GM20000 (cell line): ENCODE measurements around the gene PCCA.
A peak's percentile ranks its signal among the peaks of the same experiment; 100 is the strongest.
"Not testable (repeated sequence)": the region's sequence is repeated elsewhere in the genome, so short reads cannot be mapped to it uniquely, and the experiment has no call there.

Experiments
- DNase-seq: peaks from one replicate; pipeline ENCODE4 v3.0.0; 2012; ENCODE audit warnings: low spot score
- TF ChIP-seq, protein P1 (sequence below): IDR thresholded peaks from 2 replicates; pipeline ENCODE4 v1.5.1; 2012; ENCODE audit warnings: mild to moderate bottlenecking, control low read depth; ENCODE audit errors: extremely low read depth, missing control alignments

The PCCA gene

DNA sequence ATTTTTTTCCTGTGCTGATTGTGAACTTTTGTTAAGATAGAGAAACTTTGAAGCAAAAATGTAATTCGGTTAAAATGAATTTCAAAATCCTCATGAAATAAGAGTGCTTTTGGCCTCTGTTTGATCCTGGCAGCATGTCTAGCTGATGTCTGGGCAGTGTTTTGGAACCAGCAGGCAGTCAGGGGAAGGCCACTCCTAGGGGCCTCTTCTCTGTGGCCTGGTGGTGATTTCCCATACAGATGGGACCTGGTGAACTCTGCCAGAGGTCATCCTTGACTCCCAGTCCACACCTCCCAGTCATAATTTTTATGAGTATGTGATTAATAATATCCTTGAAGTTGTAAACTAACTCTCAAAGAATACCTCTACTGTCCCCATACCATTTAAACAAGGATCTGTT lies 226.6 kb downstream of the PCCA start:
- peak; percentile 16 for DNase-seq
- TF ChIP-seq, protein P1, sequence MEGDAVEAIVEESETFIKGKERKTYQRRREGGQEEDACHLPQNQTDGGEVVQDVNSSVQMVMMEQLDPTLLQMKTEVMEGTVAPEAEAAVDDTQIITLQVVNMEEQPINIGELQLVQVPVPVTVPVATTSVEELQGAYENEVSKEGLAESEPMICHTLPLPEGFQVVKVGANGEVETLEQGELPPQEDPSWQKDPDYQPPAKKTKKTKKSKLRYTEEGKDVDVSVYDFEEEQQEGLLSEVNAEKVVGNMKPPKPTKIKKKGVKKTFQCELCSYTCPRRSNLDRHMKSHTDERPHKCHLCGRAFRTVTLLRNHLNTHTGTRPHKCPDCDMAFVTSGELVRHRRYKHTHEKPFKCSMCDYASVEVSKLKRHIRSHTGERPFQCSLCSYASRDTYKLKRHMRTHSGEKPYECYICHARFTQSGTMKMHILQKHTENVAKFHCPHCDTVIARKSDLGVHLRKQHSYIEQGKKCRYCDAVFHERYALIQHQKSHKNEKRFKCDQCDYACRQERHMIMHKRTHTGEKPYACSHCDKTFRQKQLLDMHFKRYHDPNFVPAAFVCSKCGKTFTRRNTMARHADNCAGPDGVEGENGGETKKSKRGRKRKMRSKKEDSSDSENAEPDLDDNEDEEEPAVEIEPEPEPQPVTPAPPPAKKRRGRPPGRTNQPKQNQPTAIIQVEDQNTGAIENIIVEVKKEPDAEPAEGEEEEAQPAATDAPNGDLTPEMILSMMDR: no peak

DNA sequence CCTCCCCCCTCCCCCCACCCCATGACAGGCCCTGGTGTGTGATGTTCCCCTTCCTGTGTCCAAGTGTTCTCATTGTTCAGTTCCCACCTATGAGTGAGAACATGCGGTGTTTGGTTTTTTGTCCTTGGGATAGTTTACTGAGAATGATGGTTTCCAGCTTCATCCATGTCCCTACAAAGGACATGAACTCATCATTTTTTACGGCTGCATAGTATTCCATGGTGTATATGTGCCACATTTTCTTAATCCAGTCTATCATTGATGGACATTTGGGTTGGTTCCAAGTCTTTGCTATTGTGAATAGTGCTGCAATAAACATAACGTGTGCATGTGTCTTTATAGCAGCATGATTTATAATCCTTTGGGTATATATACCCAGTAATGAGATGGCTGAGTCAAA lies 229.6 kb downstream of the PCCA start:
- not testable (repeated sequence) for DNase-seq

DNA sequence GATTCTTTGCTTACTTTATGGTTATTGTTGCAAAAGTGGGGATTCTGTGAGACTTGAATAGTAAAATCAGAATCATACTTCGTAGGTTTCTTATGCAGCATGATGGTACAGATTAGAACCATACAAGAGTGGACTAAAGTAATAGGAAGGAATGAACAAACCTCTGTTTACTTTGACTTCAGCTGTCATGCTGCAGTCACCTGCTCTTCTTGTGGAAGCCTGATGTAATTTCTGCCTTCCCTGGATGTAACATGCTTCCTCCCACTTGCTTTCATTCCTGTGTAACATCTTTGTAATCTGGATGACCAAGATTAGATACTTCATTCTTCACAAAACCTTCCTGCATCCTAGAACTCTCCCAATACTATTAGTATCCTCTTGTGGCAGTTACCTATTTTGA lies 235.0 kb downstream of the PCCA start:
- TF ChIP-seq, protein P1: no peak
- DNase-seq: no peak

DNA sequence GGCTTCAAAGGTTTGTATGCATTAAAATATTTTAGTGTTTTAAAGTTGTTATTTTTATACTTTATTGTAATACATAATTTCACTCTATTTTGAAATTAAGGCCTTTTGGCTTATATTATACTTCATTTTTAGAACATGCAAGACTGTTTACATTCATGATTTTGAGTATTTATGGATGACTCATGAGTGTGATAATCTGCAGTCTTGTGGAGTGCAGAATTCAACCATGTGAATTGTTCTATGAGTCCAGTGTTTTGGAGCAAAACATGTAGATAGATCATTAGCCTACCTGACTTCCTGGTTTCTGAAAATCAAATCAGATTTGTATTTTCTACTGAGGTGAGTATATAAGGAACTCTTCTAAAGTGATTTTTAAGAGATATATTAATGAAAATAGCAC lies 241.8 kb downstream of the PCCA start:
- DNase-seq: no peak
- TF ChIP-seq, protein P1: no peak

DNA sequence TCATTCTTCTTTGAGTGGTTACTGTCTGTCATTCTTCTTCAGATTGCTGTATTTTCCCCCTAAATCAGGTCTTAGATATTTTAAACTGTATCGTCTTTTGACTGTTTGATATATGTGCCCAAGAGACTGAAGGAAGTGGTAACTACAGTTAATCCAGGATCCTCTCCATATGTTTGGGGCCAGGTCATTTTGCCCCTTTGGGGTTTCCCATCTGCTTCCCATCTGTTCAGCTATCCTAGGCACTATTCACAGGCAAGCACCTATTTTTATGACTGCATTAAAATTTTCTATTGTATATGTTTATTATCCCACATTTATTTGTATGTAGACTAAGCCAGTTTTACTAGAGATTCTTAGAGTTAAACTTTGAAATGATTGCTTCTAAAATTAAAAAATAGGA lies 244.2 kb downstream of the PCCA start:
- TF ChIP-seq, protein P1: no peak
- no peak for DNase-seq

DNA sequence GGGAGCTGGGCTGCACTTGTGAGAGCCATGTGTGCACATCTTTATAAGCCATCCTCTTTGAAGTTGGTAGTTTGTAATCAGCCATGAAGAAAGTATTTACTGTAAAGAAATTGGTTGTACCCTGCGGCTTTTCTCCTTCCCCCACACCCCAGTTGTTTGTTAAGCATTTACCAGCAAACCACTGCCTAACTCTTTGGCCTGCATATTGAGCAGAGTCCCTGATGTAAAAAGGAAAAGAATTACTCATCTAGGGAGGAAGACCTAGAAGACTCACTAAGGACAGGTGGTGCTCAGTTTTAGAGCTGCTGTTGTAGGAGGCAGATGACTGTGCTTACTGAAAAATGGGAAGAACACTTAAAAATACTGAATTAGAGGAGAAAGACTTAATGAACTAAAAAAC lies 245.3 kb downstream of the PCCA start:
- TF ChIP-seq, protein P1: no peak
- DNase-seq: no peak

DNA sequence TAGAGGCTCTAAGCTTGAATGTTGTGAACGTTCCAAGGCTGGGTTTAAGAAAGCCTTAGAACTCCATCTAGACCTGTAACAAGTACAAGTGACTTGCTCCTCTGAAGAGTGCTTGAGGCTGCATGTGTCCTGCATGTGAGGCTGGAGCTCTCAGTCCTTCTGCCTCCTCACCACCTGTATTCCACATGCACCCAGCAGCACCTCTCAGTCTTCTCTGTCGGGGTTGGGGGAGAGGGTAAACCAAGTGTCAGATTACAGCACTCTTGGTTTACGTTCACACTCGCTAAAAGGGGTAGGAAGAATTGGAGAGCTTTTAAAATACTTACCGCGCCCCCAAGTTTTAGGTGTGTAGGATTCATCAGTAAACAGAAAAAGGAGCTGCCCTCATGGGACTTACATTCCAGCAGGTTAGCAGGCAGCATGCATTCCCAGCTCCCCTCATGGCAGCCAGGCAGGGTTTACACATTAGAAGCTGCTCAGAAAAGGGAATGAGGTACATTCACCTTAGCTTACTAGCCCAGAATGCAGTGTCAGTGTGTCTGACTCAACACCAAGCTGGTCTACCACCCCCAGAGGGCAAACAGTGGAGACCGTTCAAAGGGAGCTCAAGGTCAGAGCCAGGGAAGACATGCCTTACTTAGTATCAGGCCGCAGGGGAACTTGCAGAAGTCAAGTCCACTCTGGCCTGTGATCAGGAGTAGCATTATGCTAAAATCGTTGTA lies 248.1 kb downstream of the PCCA start:
- TF ChIP-seq, protein P1: no peak
- no peak for DNase-seq

DNA sequence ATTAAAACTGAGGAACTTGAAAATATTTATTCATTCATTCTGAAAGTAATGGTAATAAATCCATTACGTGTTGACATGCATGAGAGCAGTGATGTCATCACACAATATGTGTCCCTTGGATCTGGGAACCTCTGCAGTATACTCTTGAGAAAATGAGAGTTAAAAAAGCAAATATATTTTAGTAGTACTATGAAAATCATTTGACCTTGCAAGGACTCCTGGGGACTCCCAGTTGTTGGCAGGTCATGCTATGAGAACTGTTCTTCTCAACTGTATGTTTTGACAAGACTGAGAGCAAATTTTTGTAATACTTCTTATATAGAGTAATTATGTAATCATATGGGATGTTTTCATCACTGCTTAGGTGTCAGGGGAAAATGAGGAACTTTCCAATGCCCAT lies 249.4 kb downstream of the PCCA start:
- TF ChIP-seq, protein P1: no peak
- no peak for DNase-seq
